RCC 7860 (cell line): ENCODE data around the gene SCN8A.
"Not testable (repeated sequence)": the region's sequence is repeated elsewhere in the genome, so short reads cannot be mapped to it uniquely, and the experiment has no call there.

ENCODE experiments used
- DNase-seq: peaks from one replicate; pipeline ENCODE4 v3.0.0-alpha.2; 2015; ENCODE audit warnings: low spot score
- FAIRE-seq: peaks from 2 replicates; lab custom pipeline; 2012; peaks lifted over from hg19 to GRCh38; lab: Jason Lieb, UNC

Gene SCN8A

GRCh38 chr12:51755251-51755650 is 164.2 kb downstream of the SCN8A start:
- DNase-seq (no peak), FAIRE-seq (no peak)

GRCh38 chr12:51759175-51759574 is 168.1 kb downstream of the SCN8A start:
- no peak for FAIRE-seq
- DNase-seq: no peak

- FAIRE-seq (no peak), DNase-seq (no peak)
Observed at GRCh38 chr12:51759695-51760094, 168.7 kb downstream of the SCN8A start.

GRCh38 chr12:51760231-51760630 is 169.2 kb downstream of the SCN8A start:
- no peak for FAIRE-seq
- DNase-seq: no peak

GRCh38 chr12:51763743-51764142 is 172.7 kb downstream of the SCN8A start:
- no peak for DNase-seq
- FAIRE-seq: no peak

- DNase-seq (no peak), FAIRE-seq (no peak)
Observed at GRCh38 chr12:51766067-51766676, 175.1 kb downstream of the SCN8A start.

- FAIRE-seq: no peak
Observed at GRCh38 chr12:51771008-51771407, 180.0 kb downstream of the SCN8A start.

GRCh38 chr12:51773145-51773869 is 182.3 kb downstream of the SCN8A start:
- DNase-seq: peak; percentile 23
- FAIRE-seq: peak; percentile 57

More at GRCh38 chr12:51771008-51771407, 180.0 kb downstream of the SCN8A start:
- DNase-seq: no peak

GRCh38 chr12:51774933-51775332 is 183.9 kb downstream of the SCN8A start:
- no peak for FAIRE-seq

GRCh38 chr12:51777457-51777856 is 186.4 kb downstream of the SCN8A start:
- DNase-seq: no peak
- FAIRE-seq: no peak

More at GRCh38 chr12:51774933-51775332, 183.9 kb downstream of the SCN8A start:
- no peak for DNase-seq

- DNase-seq (no peak), FAIRE-seq (no peak)
Observed at GRCh38 chr12:51777973-51778372, 186.9 kb downstream of the SCN8A start.

GRCh38 chr12:51779876-51780275 is 188.8 kb downstream of the SCN8A start:
- DNase-seq: no peak
- no peak for FAIRE-seq

- FAIRE-seq: no peak
- no peak for DNase-seq
Observed at GRCh38 chr12:51784688-51785087, 193.7 kb downstream of the SCN8A start.

GRCh38 chr12:51785906-51786305 is 194.9 kb downstream of the SCN8A start:
- FAIRE-seq (no peak), DNase-seq (no peak)

- DNase-seq: no peak
Observed at GRCh38 chr12:51788876-51789275, 197.8 kb downstream of the SCN8A start.

GRCh38 chr12:51792417-51792816 is 201.4 kb downstream of the SCN8A start:
- DNase-seq: no peak
- no peak for FAIRE-seq

More at GRCh38 chr12:51788876-51789275, 197.8 kb downstream of the SCN8A start:
- FAIRE-seq: no peak

GRCh38 chr12:51793201-51793600 is 202.2 kb downstream of the SCN8A start:
- FAIRE-seq (no peak), DNase-seq (no peak)

- no peak for FAIRE-seq
- no peak for DNase-seq
Observed at GRCh38 chr12:51797301-51797700, 206.3 kb downstream of the SCN8A start.

GRCh38 chr12:51798051-51798450 is 207.0 kb downstream of the SCN8A start:
- not testable (repeated sequence) for DNase-seq, FAIRE-seq

GRCh38 chr12:51798501-51798900 is 207.5 kb downstream of the SCN8A start:
- FAIRE-seq (no peak), DNase-seq (peak; percentile 43)

GRCh38 chr12:51801027-51801426 is 210.0 kb downstream of the SCN8A start:
- DNase-seq (no peak), FAIRE-seq (no peak)

GRCh38 chr12:51806896-51807295 is 215.9 kb downstream of the SCN8A start:
- no peak for DNase-seq

More at GRCh38 chr12:51806896-51807295, 215.9 kb downstream of the SCN8A start:
- no peak for FAIRE-seq
